ENCODE data around the gene NCL.
"Not testable (repeated sequence)": the region's sequence is repeated elsewhere in the genome, so short reads cannot be mapped to it uniquely, and the experiment has no call there.

Gene NCL

GRCh38 chr2:231430437-231430836 lies 33.8 kb downstream of the NCL start:
- not testable (repeated sequence) for DNase-seq (ENCODE audit: low read depth)

GRCh38 chr2:231429901-231430300 lies 34.4 kb downstream of the NCL start:
- DNase-seq (ENCODE audit: low read depth): no peak

GRCh38 chr2:231429152-231429551 lies 35.1 kb downstream of the NCL start:
- no peak for DNase-seq (ENCODE audit: low read depth)

GRCh38 chr2:231427116-231427515 lies 37.2 kb downstream of the NCL start:
- DNase-seq (ENCODE audit: low read depth): no peak

GRCh38 chr2:231425811-231426703 lies 38.2 kb downstream of the NCL start:
- DNase-seq (ENCODE audit: low read depth): no peak

GRCh38 chr2:231425291-231425810 lies 38.9 kb downstream of the NCL start:
- no peak for DNase-seq (ENCODE audit: low read depth)

GRCh38 chr2:231423176-231423575 lies 41.1 kb downstream of the NCL start:
- DNase-seq (ENCODE audit: low read depth): no peak

GRCh38 chr2:231422056-231422455 lies 42.2 kb downstream of the NCL start:
- no peak for DNase-seq (ENCODE audit: low read depth)

- no peak for DNase-seq (ENCODE audit: low read depth)
These were observed 43.2 kb downstream of the NCL start for GRCh38 chr2:231421051-231421580.

GRCh38 chr2:231418820-231419640 lies 45.3 kb downstream of the NCL start:
- DNase-seq (ENCODE audit: low read depth): no peak

GRCh38 chr2:231415029-231415428 lies 49.3 kb downstream of the NCL start:
- no peak for DNase-seq (ENCODE audit: low read depth)

- DNase-seq (ENCODE audit: low read depth): no peak
These were observed 50.3 kb downstream of the NCL start for GRCh38 chr2:231413921-231414476.

GRCh38 chr2:231413456-231413855 lies 50.8 kb downstream of the NCL start:
- no peak for DNase-seq (ENCODE audit: low read depth)

GRCh38 chr2:231412618-231412963 lies 51.7 kb downstream of the NCL start:
- no peak for DNase-seq (ENCODE audit: low read depth)

GRCh38 chr2:231411831-231412617 lies 52.3 kb downstream of the NCL start:
- DNase-seq (ENCODE audit: low read depth): peak; percentile 27

- no peak for DNase-seq (ENCODE audit: low read depth)
These were observed 53.0 kb downstream of the NCL start for GRCh38 chr2:231411237-231411636.

GRCh38 chr2:231410293-231411004 lies 53.8 kb downstream of the NCL start:
- no peak for DNase-seq (ENCODE audit: low read depth)

GRCh38 chr2:231409776-231410175 lies 54.5 kb downstream of the NCL start:
- DNase-seq (ENCODE audit: low read depth): no peak

GRCh38 chr2:231408304-231408703 lies 56.0 kb downstream of the NCL start:
- not testable (repeated sequence) for DNase-seq (ENCODE audit: low read depth)

- DNase-seq (ENCODE audit: low read depth): not testable (repeated sequence)
These were observed 56.6 kb downstream of the NCL start for GRCh38 chr2:231407686-231408085.
